AG09319 (cell line): ENCODE data around the gene LRRTM4.
"Not testable (repeated sequence)": the region's sequence is repeated elsewhere in the genome, so short reads cannot be mapped to it uniquely, and the experiment has no call there.

Experiments used
- DNase-seq: peaks from one replicate; pipeline ENCODE4 v3.0.0-alpha.2; 2010; ENCODE audit warnings: low read depth; ENCODE audit errors: extremely low read depth
- TF ChIP-seq, protein P1 (sequence below): IDR thresholded peaks from 2 replicates; pipeline ENCODE4 v1.5.1; 2011; ENCODE audit warnings: low read depth, mild to moderate bottlenecking, inconsistent platforms, low read length, moderate library complexity

The LRRTM4 gene

DNA sequence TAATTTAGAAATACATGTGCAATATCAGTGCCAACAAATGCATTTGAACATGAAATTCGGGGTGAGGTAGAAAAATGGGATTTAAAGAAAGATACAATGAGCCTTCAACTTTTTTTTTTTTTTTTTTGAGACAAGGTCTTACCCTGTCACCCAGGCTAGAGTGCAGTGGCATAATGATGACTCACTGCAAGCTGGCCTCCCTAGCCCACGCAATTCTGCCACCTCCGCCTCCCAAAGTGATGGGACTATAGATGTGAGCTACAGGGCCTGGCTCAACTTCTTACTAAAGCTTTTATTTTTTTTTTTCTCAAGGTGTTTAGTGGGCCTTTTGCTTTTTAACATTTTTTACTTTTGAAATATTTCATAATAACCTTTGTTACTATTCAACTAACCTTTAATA, 365.6 kb downstream of the LRRTM4 start:
- TF ChIP-seq, protein P1, sequence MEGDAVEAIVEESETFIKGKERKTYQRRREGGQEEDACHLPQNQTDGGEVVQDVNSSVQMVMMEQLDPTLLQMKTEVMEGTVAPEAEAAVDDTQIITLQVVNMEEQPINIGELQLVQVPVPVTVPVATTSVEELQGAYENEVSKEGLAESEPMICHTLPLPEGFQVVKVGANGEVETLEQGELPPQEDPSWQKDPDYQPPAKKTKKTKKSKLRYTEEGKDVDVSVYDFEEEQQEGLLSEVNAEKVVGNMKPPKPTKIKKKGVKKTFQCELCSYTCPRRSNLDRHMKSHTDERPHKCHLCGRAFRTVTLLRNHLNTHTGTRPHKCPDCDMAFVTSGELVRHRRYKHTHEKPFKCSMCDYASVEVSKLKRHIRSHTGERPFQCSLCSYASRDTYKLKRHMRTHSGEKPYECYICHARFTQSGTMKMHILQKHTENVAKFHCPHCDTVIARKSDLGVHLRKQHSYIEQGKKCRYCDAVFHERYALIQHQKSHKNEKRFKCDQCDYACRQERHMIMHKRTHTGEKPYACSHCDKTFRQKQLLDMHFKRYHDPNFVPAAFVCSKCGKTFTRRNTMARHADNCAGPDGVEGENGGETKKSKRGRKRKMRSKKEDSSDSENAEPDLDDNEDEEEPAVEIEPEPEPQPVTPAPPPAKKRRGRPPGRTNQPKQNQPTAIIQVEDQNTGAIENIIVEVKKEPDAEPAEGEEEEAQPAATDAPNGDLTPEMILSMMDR, result no peak
- no peak for DNase-seq

DNA sequence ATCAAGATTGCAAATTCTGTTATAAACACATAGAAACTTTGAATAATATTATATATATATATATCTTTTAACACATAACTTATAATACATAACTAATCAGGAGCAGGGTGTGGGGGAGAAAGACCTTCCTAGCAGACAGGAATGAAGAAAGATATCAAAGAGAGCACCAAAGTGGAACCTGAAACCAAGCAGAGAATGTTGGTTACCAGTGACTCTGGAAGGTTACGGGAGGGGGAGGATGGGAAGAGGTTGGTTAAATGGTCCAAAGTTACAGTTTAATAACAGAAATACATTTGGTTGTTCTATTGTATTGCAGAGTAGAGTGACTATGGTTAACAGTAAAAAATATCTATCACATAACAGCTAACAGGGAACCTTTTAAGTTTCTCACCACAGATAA, 366.7 kb downstream of the LRRTM4 start:
- DNase-seq, result no peak

DNA sequence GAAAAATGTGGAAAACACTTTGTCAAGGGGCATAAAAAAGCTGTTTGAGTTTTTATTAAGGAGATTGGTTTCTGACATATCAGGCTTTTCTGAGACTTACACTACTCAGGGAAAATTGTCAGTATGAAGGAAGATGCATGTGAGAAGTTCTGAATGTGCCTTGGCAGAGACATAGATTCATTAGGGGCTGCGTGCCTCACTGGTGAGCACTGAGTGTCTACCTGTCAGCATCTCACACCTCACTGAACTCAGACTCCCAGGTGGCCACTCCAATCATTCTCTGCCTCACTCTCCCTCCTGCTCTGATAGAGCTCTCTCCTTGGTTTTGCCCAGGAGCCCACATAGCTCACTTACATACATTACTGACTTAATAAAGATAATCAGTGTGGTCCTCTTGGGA, 372.6 kb downstream of the LRRTM4 start:
- DNase-seq, result no peak
- TF ChIP-seq, protein P1, result no peak

More for the DNA sequence above, 366.7 kb downstream of the LRRTM4 start:
- TF ChIP-seq, protein P1, result no peak

DNA sequence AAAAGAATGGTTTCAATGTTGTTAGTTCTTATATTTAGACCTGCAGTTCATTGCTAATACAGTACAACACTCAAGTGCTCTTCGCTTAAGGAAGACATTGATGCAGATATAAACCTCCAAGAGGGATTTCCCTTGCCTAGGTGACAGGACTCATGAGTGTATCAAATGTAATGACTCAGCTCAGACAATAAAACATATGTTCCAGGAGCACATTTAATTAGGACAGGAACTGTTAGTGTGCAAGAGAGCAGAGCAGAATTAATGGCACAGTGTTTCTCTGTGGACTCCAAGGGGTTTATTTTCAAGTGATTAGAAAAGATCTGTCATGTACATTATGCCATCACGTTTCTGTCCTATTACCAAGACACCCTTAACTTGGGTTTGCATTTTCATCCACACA, 375.0 kb downstream of the LRRTM4 start:
- TF ChIP-seq, protein P1, result no peak
- no peak for DNase-seq

DNA sequence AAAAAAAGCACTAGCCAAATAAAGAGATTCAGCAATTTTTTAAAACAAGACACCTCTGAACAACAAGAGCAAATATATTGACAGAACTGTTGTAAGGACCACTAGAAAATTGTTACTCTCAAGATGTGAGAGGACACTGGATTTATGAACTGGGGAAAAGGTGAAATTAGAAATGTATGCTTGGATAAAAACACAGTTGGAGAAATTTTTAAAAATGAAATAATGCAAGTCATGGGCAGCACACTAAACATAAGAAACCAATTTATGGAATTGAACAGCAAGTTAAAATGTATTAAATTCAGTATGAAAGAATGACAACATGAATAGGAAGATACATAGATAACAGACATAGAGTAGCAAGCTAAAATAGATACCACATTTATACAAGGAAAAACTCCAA, 377.4 kb downstream of the LRRTM4 start:
- TF ChIP-seq, protein P1, result no peak
- DNase-seq, result no peak

DNA sequence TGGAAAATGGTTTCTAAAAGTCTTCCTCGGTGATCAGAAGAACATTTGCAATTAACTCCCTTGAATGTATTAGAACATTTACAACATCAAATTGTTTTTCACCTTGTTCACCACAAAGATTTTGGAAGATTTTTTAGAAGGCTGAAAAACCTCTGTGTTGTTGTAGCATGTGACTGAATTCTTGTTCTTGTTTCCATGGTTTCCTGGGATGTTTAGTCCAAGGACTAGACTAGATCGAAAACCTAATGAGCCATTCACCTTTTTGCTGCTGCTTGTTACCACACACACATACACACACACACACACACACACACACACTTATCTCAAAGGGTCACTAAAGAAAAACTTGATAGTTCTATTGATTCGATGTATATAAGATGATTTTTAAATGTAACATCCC, 380.0 kb downstream of the LRRTM4 start:
- no peak for DNase-seq
- TF ChIP-seq, protein P1, result no peak

DNA sequence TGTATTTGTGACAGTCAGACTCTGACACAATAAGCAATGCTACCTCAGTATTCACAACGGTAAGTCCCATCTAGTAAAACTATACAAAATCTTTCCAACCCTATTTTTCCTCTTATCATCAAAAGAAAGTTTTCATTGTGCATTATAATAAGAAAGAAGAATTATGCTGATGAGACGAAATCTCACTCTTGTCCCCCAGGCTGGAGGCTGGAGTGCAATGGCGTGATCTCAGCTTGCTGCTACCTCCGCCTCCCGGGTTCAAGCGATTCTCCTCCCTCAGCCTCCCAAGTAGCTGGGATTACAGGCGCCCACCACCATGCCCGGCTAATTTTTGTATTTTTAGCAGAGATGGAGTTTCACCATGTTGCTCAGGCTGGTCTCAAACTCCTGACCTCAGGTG, 393.7 kb downstream of the LRRTM4 start:
- DNase-seq, result not testable (repeated sequence)

DNA sequence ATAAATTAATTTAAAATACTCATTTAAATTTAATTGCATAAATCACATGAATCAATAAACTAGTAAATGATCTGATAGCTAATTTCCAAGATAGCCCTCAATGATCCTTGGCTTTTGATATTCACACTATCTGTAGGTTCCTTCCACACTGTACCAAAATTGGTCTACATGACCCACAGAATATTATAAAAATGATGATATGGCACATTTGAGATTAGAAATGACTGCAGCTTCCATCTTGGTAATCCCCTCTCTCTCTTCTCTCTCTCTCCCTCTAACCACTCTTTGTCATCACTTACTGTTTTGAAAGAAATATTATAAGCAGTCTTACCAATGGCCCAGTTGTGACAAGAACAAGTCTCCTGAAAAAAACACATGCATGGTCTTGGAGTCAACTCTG, 394.8 kb downstream of the LRRTM4 start:
- DNase-seq, result no peak
- TF ChIP-seq, protein P1, result no peak
